Hepatocyte (in vitro differentiated cells): ENCODE results near the gene TRAF1.

ENCODE experiments used
- EZH2 ChIP-seq: fragments of 200-600 bp; sonication (generic); IDR thresholded peaks from 2 replicates; pipeline ENCODE4 v1.6.1; 2016; ENCODE audit warnings: antibody characterized with exemption, mild to moderate bottlenecking, borderline replicate concordance
- EZH2phosphoT487 ChIP-seq: fragments of 200-600 bp; sonication (generic); IDR thresholded peaks from one replicate; pipeline ENCODE4 v1.6.1; 2018; ENCODE audit warnings: antibody characterized with exemption, mild to moderate bottlenecking, low read depth, moderate library complexity; ENCODE audit not compliant: unreplicated experiment, severe bottlenecking
- TF ChIP-seq, protein P1 (sequence below): fragments of 200-600 bp; sonication (generic); IDR thresholded peaks from 2 replicates; pipeline ENCODE4 v1.5.1; 2016; ENCODE audit warnings: antibody characterized with exemption, mild to moderate bottlenecking; ENCODE audit not compliant: poor library complexity

DNA sequence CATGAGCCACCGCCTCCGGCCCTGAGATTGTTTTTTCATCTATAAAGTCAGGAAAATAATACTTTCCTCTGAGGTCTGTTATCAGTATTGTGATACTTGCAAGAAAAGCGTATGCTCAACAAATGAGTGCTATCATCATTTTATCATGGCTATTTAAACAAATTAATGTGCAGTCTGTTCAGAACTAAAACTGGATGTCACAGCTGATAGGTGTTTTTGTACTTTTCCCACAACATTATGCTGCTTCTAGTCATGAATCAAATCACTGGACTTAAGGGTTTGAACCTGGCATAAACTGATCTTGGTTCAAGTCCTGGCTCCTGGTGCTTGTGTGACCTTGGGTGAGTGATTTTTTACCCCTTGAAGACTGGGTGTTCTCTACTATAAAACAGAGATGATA lies 28.2 kb downstream of the TRAF1 start:
- TF ChIP-seq EZH2 (no peak), EZH2phosphoT487 (no peak)
- TF ChIP-seq, protein P1, sequence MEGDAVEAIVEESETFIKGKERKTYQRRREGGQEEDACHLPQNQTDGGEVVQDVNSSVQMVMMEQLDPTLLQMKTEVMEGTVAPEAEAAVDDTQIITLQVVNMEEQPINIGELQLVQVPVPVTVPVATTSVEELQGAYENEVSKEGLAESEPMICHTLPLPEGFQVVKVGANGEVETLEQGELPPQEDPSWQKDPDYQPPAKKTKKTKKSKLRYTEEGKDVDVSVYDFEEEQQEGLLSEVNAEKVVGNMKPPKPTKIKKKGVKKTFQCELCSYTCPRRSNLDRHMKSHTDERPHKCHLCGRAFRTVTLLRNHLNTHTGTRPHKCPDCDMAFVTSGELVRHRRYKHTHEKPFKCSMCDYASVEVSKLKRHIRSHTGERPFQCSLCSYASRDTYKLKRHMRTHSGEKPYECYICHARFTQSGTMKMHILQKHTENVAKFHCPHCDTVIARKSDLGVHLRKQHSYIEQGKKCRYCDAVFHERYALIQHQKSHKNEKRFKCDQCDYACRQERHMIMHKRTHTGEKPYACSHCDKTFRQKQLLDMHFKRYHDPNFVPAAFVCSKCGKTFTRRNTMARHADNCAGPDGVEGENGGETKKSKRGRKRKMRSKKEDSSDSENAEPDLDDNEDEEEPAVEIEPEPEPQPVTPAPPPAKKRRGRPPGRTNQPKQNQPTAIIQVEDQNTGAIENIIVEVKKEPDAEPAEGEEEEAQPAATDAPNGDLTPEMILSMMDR: no peak
